Astrocyte (in vitro differentiated cells and primary cell): ENCODE results near the gene SCGB1D1.

ENCODE experiments used
- CTCF ChIP-seq: IDR thresholded peaks from 2 replicates; pipeline ENCODE4 v1.5.1; 2011; ENCODE audit warnings: low read depth, mild to moderate bottlenecking, inconsistent platforms, low read length, moderate library complexity; ENCODE audit not compliant: insufficient read depth
- EZH2 ChIP-seq: IDR thresholded peaks from 2 replicates; pipeline ENCODE4 v1.6.1; 2012; ENCODE audit warnings: mild to moderate bottlenecking, low read length, inconsistent platforms; ENCODE audit not compliant: insufficient read depth

GRCh38 chr11:62145261-62145871 lies 44.6 kb upstream of the SCGB1D1 start:
- no peak for TF ChIP-seq CTCF
- no peak for TF ChIP-seq EZH2
